GM18498 (cell line): ENCODE data around the gene CACNG5.

Source experiments
- ATAC-seq: cut with Tn5 transposase; IDR thresholded peaks from one replicate; pipeline ENCODE4 v1.9.1; 2021; ENCODE audit warnings: mild to moderate bottlenecking, moderate library complexity; ENCODE audit not compliant: unreplicated experiment

Gene CACNG5

DNA sequence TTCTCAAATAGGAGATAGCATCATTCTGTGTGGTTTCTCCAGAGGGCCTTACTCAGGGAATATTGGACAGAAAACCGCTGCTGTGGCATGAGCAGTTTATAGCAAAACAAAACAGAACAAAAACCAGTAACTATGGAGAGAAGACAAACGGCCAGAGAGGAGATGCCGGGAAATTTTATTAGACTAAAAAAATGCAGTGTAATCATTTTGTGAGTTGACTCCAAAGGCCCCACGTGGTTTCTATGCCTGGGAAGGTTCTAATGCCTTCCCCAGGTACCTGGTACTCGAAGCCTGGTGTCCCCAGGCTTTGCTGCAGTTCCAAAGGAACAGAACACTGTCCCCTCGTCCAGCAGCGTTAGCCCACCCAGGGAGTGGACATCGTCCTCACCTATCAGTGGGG is 12.9 kb upstream of the CACNG5 start:
- ATAC-seq = no peak

DNA sequence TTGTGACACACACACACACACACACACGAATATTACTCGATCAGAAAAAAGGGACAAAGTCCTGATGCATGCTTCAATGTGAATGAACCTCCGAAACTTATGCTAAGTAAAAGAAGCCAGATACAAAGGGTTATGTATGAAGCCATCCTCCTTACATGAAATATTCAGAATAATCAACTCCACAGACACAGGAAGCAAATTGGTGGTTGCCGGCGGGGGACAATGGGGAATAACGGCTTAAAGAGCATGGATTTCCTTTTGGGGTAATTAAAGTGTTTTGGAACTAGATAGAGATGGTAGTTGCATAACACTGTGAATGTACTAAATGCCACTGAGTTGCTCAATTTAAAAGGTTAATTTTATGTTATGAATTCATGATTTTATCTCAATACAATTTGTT is 8.1 kb upstream of the CACNG5 start:
- ATAC-seq = no peak

DNA sequence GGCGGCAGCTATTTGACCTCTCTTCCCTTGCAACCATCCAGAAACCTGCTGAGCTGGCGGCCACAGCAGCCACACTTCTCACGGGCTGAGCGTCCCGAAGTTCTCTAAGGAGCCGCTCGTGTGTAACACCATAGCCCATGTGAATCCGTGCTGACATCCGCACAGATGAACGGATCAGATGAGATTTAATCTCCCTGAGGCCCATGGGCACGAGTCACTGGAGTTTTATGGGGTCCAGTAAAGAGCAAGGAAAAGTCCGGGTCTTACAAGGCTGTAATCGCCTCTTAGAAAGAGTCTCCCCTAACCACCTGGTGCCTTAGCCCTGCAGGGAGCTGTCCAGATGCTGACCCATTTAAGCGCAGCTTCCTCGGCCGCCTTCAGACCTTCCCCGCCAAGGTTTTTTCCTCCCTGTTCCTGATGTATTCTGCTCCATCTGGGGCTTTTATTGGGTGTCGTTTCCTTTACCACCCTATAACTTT is 5.5 kb upstream of the CACNG5 start:
- no peak for ATAC-seq

DNA sequence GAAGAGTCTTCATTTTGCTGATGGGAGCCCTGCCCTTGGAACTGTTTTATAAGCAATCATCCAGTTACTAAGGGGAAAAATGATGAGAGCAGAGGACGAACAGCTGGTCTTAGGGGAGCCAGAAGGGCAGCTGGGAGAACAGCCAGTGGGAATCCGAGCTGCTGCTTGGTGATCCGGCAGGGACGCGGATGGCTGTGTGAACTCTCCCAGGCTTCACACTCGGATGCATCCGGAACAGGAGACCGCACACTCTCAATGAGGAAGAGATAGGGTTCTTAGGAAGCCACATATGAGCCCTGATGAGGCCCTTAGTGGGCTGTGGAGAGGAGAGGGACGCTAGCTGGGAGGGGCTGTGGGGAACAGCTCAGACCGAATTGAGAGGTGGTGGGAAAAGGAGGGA is 5.0 kb upstream of the CACNG5 start:
- no peak for ATAC-seq

DNA sequence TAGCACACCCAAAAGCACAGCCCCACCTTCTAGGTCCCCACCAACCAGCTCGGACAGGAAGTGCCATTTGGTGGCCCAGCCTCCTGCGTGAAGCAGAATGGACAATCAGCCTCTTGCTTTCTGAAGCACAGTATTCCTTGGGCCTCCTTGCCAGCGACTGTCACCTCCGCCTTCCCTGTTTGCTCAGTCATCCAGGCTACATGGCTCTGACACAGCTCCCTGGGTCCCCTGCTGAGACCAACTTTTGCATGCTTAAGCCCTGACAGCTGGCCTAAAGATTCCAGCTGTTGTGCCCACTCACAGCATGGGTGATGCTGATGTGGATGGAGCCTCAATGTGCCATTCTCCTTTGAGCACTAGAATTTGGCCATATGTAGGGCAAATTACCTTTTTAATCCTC is 4.5 kb upstream of the CACNG5 start:
- no peak for ATAC-seq

DNA sequence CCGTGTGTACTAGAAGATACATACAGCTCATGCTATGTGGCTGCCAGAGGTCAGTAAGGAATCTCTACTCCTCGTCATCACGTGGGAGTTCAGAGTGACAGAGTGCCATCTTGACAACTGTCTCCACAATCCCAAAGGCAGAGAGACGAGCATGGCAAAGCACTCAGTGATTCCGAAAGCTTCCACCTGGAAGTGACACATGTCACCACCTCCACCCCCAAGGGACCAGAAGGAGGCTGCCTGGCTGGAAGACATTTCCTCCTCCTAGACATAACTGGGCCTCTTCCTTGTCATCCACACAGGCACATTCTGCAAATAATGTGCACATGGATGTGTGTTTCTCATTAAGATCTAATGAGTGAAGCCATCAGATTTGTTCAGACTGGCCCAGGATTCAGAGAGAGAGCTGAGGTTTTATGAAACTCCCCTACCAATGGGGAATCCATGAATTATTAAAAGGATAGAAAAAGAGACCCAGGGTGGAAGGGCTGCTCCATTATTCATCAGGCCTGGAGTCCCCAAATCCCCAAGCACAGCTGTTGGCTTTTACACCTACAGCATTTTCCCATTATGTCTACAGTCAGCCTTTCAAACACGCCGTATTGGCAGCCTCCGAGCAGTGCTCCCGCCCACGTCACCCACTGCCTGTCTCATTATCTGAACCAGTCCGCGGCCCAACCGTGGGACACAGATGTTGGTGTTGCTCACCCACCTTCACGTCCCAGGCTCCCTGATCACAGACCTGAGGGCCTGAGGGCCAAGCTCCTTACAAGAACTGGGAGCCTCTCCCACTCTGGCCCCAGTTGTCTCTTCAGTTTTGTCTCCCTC is 3.3 kb upstream of the CACNG5 start:
- no peak for ATAC-seq

DNA sequence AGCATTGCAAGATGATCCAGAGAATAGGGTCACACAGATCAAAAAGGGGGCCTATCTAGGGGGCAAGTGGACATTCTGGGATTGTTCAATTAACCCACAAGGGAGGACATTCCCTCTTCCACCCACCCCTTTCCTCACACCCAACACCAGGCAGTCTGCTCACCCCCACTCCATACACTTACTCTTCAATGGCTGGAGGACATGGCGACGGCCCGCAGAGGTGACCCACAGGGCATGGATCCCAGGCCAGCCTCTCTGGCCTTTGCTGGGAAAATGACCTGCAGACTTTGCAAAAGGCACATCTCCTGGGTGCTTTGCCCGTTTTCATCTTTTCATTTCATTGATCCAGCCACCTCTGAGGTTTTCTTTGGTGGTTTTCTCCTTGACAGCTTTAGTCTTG is 1.7 kb upstream of the CACNG5 start:
- no peak for ATAC-seq

DNA sequence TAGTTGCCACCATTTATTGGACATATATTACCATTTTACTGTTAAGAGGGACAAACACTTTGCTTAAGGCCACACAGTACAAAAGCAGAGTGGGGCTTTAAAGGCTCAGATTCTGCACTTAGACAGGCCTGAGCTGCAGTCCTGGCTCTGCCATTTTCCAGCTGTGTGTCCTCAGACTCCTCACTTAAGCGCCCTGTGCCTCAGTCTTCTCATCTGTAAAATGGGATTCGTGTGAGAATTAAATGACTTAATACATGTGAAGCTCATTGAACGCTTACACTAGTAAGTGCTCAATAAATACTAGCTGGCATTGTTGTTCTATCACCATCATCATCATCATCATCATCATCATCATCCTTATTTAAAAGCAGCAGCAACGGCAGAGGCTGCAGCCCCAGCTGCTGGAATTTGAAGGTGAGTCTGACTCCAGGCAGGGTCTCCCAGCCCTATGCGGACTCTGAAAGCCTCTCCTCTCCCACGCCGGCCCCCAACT is 445 bp upstream of the CACNG5 start:
- ATAC-seq = no peak

DNA sequence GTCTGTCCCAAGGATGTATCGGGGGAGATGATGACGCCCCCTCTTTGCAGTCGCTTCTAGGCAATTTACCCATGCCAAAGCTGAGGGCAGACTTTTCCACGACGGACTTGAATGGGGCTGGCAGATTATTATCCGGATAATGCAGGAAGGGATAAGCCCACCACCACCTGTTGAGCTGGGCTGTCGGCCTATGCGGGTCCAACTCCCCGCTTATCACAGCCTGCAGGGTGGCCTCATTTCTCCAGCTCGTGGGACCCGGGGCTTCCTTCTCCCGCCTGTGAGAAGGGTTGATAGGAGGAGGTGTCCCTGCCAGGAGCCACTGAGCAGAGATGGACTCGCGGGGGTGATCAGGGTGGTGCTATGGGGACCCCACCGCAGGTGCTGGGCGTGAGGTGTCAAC is 559 bp downstream of the CACNG5 start:
- no peak for ATAC-seq

DNA sequence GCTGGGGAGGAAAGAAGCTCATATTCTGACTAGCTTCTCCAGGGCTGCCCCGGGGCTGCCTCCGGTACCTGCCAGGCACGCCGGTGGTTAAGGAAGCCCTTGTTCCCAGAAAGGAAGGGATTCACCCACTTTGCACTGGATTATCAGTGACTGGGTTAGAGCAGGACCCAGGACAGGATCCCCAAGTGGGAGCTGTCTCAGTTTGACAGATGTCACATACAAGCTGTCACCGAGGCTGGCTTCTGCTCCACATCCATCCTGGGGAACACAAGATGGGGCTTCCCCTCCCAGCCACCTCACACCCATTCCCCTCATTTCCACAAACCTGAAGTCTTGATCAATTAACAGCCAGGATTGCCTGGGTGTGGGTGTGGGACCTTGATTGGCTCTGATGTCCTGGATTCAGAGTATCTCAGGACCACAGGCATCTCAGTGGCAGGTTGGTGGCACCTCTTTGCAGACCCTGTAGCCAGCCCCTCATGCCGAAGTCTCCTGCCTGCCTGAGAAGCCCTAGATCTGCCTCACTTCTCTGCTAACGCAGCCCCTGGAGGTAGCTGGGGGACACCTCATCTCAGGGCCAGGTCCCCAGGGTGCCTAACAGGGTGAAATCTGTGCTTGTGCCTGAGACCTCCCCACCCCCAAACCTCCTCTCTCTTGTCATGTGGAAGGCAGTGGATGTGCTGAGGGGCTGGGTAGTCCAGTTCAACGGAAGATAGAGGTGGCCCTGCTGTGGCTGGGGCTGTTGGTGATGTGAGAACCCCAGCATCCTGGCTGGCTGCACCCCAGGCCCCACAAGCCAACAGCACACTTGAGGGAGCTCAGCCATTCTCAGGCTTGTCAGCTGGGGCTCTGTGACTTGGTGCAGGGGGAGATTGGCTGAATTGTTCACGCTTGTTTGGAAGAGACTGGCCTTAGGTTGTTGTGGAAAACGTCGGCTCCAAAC is 1.4 kb downstream of the CACNG5 start:
- no peak for ATAC-seq

DNA sequence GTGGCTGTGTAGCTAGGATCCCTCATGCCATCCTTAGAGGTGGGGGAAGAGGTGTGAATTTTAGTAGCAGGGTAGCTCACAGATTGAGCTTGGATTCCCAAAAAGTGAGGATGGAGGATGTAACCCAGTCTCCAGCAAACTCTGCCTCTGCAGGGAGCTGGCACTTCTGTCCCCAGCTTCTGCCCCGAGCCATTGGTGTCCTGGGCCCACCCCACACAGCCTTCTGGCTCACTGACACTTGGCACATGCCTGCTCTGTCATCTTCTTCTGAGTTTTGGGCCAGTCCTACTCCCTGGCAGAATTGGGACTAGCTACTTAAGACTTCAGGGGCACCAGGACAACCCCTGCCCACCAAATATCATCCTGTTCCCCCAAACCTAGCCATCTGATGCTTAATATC is 2.3 kb downstream of the CACNG5 start:
- no peak for ATAC-seq

DNA sequence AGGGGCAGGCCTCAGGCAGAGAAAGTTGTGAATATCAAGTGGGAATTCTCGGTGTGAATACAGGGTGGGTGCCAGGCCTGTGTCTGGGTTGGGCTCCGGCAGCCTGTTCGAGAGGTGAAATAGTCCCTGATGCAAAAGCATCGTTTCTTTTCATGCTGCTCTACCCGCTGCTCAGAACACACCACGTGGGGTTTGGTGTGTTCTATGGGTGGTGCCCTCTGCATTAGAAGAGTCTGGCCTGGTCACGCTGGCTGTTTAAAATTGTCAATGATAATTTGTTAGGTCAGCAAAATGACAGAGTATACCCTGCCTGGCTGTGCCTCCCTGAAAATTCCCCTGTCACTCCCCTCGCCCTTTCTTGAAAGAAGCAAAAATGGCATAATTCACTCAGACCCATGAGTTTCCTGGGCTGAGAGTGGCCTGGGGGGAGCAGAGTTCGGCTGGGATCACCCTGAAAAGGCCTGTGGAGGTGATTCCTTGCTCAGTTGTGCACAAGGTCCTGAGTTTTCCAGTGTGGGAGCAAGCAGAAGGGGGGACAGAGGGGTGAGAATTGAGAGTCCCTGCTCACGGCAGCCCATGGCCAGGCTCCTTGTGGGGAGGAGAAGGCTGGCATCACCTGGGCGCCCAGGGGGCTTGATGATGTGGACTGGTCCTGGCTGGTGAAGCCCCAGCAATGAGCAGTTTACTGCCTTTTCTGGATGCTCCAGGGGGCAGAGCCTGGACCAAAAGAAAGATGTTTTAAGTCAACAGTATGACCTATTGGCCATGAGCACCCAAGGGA is 3.2 kb downstream of the CACNG5 start:
- no peak for ATAC-seq

DNA sequence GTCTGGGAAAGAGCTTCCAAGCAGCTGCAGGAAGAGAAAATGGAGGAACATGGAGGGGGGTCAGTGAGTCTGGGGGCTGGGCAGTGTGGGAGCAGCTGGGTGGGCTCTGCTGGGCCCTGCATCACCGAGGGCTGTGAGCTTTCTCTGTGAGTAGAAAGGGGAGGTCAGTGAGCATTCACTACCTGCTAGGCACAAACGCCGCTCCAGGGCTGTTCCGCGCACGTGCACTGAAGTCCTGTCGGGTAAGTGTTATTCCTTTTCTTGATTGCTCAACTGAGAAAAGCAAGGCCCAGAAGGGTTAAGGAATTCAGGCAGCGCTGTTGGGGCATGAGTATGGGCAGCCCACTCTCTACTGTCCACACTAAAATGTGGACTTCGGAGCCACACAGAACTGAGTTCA is 4.7 kb downstream of the CACNG5 start:
- no peak for ATAC-seq

DNA sequence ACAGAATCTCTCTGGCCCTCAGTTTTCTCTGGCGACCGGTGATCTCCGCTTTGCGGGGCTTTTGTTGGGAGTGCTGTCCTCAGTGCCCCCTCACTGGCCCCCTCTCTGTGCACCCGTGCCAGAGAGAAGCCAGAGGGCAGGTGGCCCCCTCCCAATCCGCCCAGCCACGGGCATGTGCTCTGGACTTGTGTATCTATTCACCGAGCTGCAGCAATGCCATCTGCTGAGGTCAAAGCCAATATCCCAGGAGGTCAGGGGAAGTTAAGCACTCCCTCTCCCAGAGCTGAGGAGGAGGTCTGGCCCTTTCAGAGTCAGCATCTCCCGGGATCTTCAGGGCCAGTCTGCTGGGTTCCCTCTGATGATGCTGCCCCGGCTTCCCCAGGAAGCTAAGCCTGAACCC is 5.1 kb downstream of the CACNG5 start:
- ATAC-seq = no peak

DNA sequence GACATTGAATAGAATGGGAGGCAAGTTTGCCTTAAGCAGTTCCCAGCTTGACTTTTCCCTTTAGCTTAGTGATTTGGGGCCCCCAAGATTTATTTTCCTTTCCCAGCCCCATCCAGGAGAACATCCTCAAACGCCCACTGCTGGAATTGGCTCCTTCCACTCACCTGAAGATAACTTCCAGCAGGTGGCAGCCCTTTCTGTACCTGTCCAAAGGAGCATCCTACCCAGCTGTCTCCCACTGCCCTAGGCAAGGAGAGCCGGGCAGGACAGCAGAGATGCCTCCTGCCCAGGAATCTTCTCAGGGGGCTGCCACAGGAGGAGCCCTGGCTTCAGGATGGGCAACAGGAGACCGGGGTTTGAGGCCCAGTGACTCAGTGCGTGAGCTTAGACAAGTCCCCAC is 6.4 kb downstream of the CACNG5 start:
- ATAC-seq = no peak

DNA sequence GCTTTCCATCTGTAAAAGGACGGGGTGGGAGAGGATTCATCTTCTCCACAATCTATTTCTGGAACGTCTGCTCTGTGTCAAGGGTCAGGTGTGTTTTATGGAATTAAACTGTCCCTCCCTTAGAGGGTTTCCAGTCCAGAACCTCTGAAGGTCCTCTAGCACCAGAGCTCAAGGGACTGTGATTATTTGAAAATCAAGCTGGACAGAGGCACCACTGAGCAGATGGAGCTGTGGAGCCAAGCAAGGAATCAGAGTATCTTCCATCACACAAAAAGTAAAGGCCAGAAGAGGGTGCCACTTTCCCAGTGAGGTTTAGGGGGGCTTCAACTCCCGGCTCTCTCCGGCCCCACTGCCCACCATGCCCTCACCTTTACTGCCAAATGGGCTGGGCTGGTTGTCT is 6.8 kb downstream of the CACNG5 start:
- ATAC-seq = no peak

DNA sequence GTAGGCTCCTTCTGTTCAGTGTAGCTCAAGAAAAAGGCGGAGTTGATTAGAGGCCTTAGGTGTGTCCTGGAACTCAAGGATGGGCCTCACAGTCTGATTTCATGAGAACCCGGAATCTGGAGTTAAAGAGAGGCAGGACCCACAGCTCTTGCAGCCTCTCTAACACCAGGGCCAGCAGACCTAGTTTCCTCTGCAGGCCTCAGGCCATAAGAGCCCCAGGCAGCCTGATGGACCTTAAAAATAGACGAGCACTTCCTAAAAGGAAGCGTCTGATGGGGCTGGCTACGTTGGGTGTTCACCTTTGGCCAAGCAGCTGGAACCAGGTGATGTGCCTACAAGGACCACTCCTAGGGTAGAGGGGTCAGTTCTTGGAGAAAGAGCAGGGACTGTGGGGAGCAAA is 7.6 kb downstream of the CACNG5 start:
- no peak for ATAC-seq

DNA sequence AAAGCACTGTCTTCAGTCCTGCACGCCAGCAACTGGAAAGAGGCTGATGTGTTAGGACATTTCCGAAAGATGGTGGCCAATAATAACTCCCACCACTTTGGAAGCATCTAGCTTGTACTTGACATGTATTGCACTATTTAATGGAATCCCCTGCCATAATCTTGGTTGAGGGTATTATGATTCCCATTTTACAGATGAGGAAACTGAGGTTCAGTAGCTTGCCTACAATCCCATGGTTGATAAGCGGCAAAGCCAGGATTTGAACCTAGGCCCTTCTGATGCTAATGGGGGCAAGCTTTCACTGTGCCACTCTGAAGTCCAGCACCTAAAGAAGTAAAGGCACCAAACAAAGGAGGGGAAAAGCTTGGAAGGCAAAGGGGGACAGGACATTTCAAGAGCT is 8.0 kb downstream of the CACNG5 start:
- no peak for ATAC-seq

DNA sequence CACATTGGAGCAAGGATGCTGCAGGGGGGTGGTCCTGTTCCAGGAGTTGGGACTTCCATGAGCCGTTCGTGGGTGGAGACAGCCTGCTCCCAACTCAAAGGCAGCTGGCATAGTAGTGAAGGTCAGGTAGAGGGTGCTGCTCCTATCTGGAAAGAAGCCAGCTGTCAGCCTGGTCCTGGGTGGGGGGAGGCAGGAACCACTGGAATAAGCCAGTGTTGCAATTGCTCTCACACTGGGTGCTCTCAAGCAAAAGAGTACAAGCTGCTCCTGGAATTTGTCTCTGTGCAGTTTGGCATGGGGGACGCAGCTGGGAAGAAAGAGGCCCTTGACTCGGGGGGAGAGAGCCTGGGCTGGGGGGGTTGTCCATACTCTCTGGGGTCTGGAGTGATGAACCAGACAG is 8.7 kb downstream of the CACNG5 start:
- ATAC-seq = no peak

DNA sequence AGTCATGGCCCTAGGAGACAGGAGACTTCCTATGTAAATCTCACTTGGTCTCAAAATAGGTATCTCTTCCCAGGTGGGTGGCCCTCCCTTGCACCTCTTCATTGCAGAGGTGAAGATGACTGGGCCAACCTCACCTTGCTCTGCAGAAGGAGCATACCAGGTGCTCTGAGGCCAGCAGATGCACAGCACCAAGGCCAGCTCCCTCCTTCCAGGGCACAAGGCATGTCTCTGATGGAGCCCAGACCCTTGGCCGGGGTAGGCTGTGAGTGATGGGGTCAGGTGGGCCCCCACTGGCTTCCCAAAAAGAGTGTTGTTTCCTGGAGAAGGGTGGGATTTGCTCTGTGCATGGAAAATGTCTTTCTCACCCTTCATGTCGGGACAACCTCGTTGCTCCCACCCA is 12.8 kb downstream of the CACNG5 start:
- ATAC-seq = no peak

DNA sequence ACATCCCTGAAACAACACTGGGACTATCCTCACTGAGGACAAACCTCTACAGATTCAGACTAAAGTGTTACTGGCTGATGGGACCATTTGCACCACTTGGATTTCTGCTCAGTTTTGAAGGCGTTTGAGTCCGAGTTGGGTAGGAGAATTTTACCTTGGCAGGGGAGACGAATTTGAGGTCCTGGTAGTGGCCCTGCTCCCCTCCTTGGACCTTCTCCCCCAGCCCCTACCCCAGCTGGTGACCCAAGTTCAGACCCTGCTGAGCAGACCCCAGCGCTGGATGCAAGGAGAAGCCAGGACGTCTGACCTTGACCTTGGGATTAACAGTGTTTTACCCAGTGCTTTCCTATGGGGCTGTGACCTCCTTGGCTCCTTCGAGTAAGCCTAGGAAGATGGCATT is 13.6 kb downstream of the CACNG5 start:
- no peak for ATAC-seq
